GM12864 (cell line): ENCODE data around the gene MAP2.

ENCODE experiments used
- DNase-seq: peaks from one replicate; pipeline ENCODE4 v3.0.0-alpha.2; 2011; ENCODE audit warnings: low read depth
- H3K4me3 ChIP-seq: 2 replicates; pipeline ENCODE4 v1.5.1; 2011; ENCODE audit warnings: mild to moderate bottlenecking, low read depth, low read length, control low read depth
- TF ChIP-seq, protein P1 (sequence below): IDR thresholded peaks from 2 replicates; pipeline ENCODE4 v1.5.1; 2011; ENCODE audit warnings: low read depth, mild to moderate bottlenecking, moderate library complexity, low read length, control low read depth, inconsistent platforms; ENCODE audit errors: missing control alignments

The MAP2 gene

DNA sequence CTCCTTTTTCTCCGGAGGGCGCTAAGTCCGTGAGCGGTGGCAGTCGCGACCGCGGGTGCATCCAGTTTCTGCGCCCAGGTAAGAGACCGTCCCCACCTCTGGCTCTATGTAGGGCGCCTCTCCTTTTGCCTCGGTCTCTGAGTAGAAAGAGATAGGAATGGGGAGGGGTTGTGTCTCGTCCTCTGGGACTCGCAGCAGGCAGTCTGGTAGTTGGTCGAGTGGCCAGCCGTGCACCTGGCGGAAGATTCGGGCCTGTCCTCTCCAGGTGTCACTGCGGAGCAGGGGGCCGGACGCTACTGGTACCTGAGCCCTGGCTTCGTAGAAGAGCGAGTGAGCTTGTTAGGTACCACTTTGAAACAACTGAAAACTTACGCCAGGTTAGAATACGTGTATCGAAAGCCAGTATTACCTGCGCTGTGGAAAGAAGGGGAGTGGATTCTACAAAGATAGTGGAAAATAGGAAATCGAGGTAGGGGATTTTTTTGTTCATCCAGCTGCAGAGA, 403 bp downstream of the MAP2 start:
- no peak for DNase-seq
- TF ChIP-seq, protein P1, sequence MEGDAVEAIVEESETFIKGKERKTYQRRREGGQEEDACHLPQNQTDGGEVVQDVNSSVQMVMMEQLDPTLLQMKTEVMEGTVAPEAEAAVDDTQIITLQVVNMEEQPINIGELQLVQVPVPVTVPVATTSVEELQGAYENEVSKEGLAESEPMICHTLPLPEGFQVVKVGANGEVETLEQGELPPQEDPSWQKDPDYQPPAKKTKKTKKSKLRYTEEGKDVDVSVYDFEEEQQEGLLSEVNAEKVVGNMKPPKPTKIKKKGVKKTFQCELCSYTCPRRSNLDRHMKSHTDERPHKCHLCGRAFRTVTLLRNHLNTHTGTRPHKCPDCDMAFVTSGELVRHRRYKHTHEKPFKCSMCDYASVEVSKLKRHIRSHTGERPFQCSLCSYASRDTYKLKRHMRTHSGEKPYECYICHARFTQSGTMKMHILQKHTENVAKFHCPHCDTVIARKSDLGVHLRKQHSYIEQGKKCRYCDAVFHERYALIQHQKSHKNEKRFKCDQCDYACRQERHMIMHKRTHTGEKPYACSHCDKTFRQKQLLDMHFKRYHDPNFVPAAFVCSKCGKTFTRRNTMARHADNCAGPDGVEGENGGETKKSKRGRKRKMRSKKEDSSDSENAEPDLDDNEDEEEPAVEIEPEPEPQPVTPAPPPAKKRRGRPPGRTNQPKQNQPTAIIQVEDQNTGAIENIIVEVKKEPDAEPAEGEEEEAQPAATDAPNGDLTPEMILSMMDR = no peak
- peak overlapping the region; percentile 23 for H3K4me3 ChIP-seq

DNA sequence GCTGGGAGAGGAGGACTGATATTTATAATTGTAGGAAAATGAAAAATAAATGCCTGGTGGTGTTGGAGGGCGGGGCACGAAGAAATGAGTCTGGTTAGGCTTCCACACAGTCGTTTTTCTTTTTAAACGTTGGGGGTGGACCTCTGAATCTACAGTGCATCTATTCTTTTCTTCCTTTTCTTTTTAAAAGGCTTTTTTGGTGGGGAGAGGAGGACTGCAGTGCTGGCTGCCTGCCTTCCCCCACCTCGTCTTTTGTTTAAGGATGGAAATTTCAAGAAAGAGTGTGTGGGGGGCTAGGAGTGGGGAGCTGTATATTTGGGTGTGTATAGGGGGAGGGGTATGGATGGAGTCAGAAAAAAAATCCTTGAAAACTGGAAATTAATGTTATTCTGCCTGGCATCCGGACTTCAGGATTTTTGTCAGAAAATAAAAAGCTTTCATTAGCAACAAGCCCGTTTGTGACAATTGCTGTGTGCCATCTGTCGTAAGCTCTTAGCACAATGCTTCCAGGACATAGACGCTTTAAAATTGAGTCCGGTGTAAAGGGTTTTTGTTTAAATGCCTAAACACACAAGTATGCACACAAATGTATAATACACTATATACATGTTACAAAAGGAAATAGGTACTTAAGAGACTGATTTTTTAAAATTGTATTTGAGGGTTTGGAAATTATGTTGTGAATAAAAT, 1.1 kb downstream of the MAP2 start:
- DNase-seq = no peak
- TF ChIP-seq, protein P1 = no peak

GRCh38 chr2:209425471-209426071, 1.7 kb downstream of the MAP2 start:
- H3K4me3 ChIP-seq = no peak overlapping the region
- no peak for DNase-seq
- TF ChIP-seq, protein P1 = peak; percentile 42

More for the DNA sequence above, 1.1 kb downstream of the MAP2 start:
- no peak overlapping the region for H3K4me3 ChIP-seq

DNA sequence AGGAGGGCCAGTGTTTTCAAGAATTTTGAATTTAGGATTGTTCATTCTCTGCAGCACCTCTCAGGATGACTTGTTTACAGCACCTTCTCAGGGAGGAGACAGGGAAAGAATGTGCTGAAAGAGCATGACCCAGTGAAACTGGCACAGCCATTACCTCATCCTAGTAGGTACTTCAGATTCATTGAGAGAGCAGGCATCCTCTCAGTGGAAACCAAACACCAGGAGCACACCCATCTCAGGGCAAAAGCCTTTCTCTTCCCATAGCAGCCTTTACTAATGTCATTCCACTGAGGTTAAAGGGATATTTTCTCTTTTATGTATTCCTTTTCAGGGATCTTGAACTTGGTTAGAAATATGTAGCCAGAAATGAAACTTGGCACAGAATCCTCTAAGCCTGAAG, 2.6 kb downstream of the MAP2 start:
- no peak overlapping the region for H3K4me3 ChIP-seq
- no peak for DNase-seq
- TF ChIP-seq, protein P1 = no peak

- no peak for DNase-seq
- TF ChIP-seq, protein P1 = no peak
- H3K4me3 ChIP-seq = no peak overlapping the region
These were observed 7.9 kb downstream of the MAP2 start for GRCh38 chr2:209431701-209432100.

DNA sequence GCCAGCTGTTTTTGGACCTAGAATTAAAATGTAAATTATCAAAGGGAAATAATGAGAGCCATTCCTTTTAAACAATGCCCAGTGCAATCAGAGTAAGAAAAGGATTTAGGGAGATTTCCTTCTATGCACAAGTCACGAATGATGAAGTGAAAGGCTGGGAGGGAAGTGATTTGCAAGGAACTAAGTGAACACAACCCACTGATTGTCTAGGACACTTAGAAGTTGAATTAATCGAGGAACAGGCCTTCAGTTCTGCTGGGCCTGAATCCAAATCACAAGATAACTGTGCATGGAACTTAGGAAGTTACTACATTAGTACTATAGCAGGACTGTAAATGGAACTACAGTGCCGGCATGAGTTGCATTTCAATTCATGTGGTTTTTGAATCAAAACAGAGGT, 17.7 kb downstream of the MAP2 start:
- DNase-seq = no peak
- H3K4me3 ChIP-seq = no peak overlapping the region
- TF ChIP-seq, protein P1 = no peak

GRCh38 chr2:209442939-209443338, 19.1 kb downstream of the MAP2 start:
- H3K4me3 ChIP-seq = no peak overlapping the region
- TF ChIP-seq, protein P1 = no peak
- DNase-seq = no peak
